NCI-H748 treated with DMSO at 0.1 percent for 48 hours (cell line): ENCODE measurements around the gene ILF3.
"Not testable (repeated sequence)": the region's sequence is repeated elsewhere in the genome, so short reads cannot be mapped to it uniquely, and the experiment has no call there.

Experiments
- DNase-seq: peaks from one replicate; lab custom pipeline; 2025; lab: John Stamatoyannopoulos, UW

Gene ILF3

GRCh38 chr19:10675214-10675613 lies 21.1 kb downstream of the ILF3 start:
- not testable (repeated sequence) for DNase-seq

- DNase-seq, result no peak
Observed at GRCh38 chr19:10677751-10678150, 23.6 kb downstream of the ILF3 start.

DNA sequence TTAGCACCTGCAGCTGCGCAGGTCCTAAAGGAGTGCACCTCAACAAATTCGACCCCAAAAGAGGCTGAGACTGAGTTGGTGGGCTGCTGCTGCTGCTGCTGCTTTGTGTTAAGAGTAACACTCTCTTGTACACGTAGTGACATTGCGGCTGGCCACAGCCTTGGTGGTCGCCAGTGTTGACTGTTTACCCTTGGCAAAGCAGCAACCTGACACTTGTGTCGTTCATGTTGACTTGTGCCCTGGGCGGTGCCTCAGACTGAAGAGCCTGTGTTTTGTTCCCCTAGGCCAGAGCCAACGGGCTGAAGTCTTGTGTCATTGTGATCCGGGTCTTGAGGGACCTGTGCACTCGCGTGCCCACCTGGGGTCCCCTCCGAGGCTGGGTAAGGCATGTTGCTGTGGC lies 24.7 kb downstream of the ILF3 start:
- no peak for DNase-seq

GRCh38 chr19:10679743-10680142 lies 25.6 kb downstream of the ILF3 start:
- DNase-seq, result no peak

- no peak for DNase-seq
Observed at GRCh38 chr19:10680545-10681135, 26.5 kb downstream of the ILF3 start.

- no peak for DNase-seq
Observed at GRCh38 chr19:10681658-10682057, 27.5 kb downstream of the ILF3 start.

- no peak for DNase-seq
Observed at GRCh38 chr19:10682397-10683063, 28.4 kb downstream of the ILF3 start.

DNA sequence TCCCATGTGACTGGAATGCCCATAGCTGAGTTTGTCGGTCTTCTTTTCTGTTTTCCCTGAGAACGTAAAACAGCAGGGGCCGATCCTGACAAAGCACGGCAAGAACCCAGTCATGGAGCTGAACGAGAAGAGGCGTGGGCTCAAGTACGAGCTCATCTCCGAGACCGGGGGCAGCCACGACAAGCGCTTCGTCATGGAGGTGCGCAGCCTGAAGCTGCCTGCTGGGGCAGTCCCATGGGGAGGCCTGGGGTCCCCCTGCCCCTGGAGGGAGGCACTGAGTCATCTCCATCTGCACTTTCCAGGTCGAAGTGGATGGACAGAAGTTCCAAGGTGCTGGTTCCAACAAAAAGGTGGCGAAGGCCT lies 28.9 kb downstream of the ILF3 start:
- DNase-seq, result no peak

GRCh38 chr19:10683582-10683981 lies 29.4 kb downstream of the ILF3 start:
- DNase-seq, result no peak

- no peak for DNase-seq
Observed at GRCh38 chr19:10685210-10685609, 31.1 kb downstream of the ILF3 start.

DNA sequence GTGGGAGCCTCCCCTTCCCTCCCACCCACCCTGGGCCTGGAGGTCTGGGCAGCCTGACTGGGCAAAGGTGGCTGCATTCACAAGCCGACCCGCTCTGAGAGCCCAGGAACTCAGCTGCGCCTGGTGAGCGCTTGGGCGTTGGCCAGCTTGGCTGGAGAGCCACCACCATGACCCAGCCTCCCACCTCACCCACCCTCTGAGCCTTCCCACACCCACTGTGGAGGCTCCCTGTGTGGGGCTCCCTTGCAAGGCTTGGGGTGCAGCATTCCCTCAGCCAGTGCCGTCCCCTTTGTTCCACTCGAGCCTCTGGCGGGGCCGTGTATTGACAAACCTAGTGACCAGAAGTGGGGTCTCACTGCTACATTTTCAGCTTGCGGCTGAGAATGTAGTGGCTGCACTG lies 32.0 kb downstream of the ILF3 start:
- no peak for DNase-seq

- DNase-seq, result no peak
Observed at GRCh38 chr19:10686661-10687517, 32.7 kb downstream of the ILF3 start.

- no peak for DNase-seq
Observed at GRCh38 chr19:10687518-10688288, 33.6 kb downstream of the ILF3 start.

GRCh38 chr19:10688545-10689280 lies 34.6 kb downstream of the ILF3 start:
- DNase-seq, result no peak

- DNase-seq, result no peak
Observed at GRCh38 chr19:10690341-10690781, 36.2 kb downstream of the ILF3 start.

DNA sequence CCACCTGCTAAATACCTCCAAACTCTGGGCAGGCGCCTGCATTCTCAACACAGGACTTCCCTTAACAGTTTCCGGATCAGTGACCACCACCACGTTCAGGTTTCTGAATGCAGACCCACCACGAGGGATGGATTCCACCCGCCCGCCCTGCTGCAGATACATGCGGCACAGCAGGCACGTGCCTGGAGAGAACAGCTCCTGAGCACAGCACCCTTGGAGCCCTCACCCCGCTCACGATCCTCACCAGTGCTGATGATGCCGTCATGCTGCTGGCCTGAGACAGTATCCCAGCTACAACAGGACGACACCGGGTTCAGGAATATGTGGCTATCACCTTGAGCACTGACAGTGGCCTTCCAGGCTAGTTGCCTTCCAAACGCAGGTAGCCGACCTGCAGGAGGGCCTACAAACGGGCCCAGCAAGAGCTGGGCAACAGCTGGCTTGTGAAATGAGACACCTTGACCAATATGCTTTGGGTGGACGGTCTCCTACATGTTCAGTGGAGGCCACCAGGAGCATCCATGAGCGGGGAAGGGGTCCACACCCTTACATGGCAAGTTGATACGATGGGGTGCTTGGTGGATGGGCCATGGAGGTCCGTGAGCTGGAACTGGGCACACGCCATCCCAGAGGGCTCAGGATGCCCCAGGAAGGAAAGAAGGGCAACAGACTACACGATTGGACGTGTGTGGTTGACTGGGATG lies 37.2 kb downstream of the ILF3 start:
- DNase-seq, result no peak

DNA sequence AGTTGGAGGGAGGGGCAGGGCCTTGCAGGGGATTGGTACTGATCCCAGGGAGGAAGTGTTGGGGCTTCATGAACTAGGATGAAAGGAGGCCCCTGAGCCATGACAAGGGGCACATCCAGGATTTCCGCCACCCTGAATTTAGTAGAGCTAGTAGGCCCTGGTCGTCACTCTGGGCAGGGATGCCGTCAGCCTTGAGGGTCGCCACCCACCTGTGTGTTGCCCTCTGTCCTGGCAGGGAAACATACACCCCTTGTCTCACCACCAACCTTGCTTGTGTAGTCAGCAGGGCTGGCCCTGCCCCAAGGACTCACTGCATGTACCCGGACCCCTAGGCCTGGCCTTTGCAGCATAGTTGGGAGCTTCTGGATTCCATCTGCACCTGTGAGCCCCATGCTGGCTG lies 37.7 kb downstream of the ILF3 start:
- no peak for DNase-seq

DNA sequence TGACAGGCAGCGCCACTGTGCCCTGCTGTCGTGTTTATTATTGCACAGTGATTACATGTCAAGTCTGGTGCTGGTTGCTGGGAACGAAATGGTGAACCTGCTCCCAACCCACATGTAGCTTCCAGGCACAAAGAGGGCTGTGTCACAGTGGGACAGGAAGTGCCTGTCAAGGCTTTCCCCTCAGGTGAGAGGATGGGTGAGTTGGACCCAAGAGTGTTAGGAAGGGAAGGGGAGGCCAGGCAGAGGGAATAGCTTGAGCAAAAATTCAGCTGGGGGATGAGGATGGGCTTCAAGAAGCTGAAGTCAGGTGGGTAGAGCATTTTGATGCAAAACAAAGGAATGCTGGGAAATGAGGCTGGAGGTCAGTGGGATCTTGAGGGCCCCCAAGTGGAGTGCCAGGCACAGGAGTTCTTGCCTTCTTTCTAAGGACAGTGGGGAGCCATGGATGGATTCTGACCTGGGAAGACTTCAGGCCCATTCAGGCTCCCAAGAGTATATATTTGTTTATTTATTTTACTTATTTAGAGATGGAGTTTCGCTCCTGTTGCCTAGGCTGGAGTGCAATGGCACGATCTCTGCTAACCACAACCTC lies 38.6 kb downstream of the ILF3 start:
- DNase-seq, result no peak

DNA sequence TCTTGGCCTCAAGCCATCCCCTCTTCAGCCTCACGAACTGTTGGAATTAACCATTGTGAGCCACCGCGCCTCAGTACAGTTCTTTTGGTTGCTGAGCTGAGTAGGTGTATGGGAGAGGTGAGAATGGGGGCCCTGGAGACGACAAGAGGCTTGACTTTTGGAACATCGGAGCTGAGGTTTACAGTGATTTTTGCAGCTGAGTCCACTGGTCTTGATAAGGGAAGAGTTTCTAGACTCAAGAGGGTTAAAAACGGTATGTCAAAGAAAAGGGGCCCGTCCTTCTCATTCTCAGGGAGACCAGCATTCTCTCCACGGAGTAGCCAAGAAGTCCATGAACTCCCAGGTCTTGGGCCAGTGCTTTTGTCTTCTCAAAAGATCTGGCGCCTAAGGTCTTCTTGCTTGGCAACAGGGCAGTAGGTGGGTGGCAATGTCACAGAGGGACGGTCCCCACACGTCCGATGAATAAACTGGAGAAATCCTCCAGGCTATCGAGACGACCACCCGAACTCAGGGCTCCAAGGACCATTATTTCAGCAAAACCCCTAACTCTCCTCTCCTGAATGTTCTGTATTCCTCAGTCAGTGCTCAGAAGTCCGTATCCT lies 40.7 kb downstream of the ILF3 start:
- no peak for DNase-seq
